ENCODE results near the gene ZNF710. TPM values are rescaled to one million over a fixed set of nuclear protein-coding genes. Genes with fewer than 3 reads are reported as not detected.

Gene ZNF710
- total RNA-seq, 1 donor from 2014 or later: 34.7 TPM

DNA sequence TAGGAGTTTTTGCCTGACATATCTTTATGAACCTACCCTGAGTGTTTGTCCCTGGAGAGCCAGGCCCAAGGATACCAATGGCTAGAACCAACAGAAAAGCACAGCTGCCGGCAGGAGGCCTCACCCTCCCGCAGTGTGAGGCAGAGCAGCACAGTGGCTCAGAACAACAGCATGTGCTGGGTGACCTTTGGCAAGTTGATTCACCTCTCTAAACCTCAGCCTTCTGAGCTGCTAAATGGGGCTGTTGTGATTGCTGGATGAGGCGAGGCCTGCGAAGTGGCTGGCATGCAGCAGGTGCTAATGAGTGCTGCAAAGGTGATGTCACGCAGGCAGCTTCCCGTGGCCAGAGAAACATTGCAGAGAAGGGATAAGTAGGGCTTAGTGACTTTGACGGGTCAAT lies 77.8 kb downstream of the ZNF710 start:
- H3K4me1 Mint-ChIP-seq (ENCODE audit: unreplicated experiment): peaks cover 12% of the 10 kb centered on the region
- TF ChIP-seq, protein P1, sequence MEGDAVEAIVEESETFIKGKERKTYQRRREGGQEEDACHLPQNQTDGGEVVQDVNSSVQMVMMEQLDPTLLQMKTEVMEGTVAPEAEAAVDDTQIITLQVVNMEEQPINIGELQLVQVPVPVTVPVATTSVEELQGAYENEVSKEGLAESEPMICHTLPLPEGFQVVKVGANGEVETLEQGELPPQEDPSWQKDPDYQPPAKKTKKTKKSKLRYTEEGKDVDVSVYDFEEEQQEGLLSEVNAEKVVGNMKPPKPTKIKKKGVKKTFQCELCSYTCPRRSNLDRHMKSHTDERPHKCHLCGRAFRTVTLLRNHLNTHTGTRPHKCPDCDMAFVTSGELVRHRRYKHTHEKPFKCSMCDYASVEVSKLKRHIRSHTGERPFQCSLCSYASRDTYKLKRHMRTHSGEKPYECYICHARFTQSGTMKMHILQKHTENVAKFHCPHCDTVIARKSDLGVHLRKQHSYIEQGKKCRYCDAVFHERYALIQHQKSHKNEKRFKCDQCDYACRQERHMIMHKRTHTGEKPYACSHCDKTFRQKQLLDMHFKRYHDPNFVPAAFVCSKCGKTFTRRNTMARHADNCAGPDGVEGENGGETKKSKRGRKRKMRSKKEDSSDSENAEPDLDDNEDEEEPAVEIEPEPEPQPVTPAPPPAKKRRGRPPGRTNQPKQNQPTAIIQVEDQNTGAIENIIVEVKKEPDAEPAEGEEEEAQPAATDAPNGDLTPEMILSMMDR (conservative IDR thresholded peaks at IDR 0.05): no peak
- H3K36me3 Mint-ChIP-seq: peaks cover 7% of the 10 kb centered on the region
- peak overlapping the region; percentile 51 for H3K27ac Mint-ChIP-seq
- H3K9me3 Mint-ChIP-seq: no peaks in the 10 kb centered on the region
- no peaks in the 10 kb centered on the region for H3K27me3 Mint-ChIP-seq
- no peak overlapping the region for H3K4me3 Mint-ChIP-seq
- DNase-seq (ENCODE audit: extremely low spot score, unreplicated experiment): no peak

DNA sequence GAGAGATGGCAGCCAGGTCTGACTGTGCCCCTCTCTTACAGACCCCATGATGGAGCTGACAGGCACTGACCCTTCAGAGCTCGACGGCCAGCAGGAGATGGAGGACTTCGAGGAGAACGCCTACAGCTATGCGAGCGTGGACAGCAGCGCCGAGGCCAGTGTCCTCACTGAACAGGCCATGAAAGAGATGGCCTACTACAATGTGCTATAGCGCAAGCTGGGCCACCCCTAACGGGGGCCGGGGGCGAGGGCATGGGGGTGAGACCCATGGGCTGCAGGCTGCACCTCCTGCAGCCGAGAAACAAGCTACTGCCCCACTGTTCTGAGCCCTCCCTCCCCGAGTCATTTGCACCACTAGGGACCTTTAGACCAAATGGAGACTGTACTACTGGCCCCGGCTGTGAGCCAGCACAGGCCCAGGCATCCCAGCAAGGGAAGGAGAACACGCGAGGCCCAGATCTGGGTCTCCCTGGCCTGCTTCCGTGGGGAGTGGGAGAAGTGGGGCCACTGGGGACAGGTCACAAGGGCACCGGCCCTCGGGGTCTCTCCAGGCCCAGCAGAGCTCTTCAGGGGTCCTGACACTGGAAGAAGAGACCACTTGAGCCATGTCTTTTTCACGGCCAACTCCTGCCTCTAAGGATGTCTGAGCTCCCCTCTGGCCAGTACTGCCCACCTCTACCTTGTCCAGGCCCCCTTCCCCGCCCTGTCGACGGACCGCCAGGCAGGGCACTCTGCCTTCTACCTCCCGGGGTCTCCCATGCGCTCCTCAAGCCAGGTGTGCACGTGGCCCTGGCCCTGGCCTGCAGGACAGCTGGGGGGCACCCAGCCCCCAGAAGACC lies 78.7 kb downstream of the ZNF710 start:
- Mint-ChIP-seq H3K9me3 (no peaks in the 10 kb centered on the region), H3K4me3 (no peak overlapping the region), H3K36me3 (peaks cover 3% of the 10 kb centered on the region), H3K27ac (no peak overlapping the region), H3K4me1 (ENCODE audit: unreplicated experiment) (peaks cover 7% of the 10 kb centered on the region), H3K27me3 (no peaks in the 10 kb centered on the region)
- no peak for DNase-seq (ENCODE audit: extremely low spot score, unreplicated experiment)
- TF ChIP-seq, protein P1 (conservative IDR thresholded peaks at IDR 0.05): no peak

DNA sequence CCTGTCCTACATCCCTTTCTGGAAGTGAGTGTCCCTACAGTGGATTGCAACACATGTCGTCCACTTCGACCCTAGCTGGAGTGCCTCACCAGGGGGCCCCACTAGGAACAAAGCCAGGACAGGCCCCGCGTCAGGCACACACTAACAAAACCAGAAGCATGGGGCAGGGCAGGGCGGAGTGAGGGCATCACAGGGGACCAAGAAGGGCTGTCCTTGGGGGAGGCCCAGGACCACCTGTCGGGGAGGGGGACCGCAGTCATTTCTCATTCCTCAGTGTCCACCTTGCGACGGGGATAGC lies 79.3 kb downstream of the ZNF710 start:
- H3K27ac Mint-ChIP-seq: no peak overlapping the region
- no peak overlapping the region for H3K4me3 Mint-ChIP-seq
- H3K9me3 Mint-ChIP-seq: no peaks in the 10 kb centered on the region
- peaks cover 3% of the 10 kb centered on the region for H3K36me3 Mint-ChIP-seq
- TF ChIP-seq, protein P1 (conservative IDR thresholded peaks at IDR 0.05): no peak
- H3K4me1 Mint-ChIP-seq (ENCODE audit: unreplicated experiment): peaks cover 7% of the 10 kb centered on the region
- no peaks in the 10 kb centered on the region for H3K27me3 Mint-ChIP-seq
- no peak for DNase-seq (ENCODE audit: extremely low spot score, unreplicated experiment)

DNA sequence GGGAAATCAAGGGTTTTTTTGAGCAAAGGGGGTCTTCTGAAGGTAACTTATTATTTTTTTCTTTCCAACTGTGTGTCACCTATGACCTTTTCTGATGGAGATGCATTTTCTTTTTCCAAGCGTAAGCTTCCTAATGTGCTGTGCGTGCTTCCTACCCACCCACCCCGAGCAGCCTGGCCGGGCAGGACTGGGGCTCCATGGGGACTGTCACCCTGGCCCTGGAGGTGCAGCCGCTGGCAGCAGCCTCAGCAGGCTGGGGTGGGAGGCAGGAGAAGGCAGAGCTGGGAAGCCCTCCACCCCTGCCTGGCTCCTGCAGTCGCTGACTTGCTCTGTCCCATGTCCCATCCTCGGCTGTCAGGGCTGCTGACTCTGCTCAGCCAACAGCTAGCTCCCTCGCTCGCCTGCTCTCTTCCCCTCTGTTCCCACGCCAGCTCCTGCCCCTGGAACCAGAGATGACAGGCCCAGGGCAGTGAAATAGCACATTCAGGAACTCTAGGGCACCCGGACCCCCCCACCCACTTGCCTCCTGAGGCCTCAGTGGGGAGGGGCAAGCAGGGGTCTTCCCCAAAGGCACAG lies 79.8 kb downstream of the ZNF710 start:
- H3K36me3 Mint-ChIP-seq: peaks cover 5% of the 10 kb centered on the region
- TF ChIP-seq, protein P1 (conservative IDR thresholded peaks at IDR 0.05): no peak
- H3K27me3 Mint-ChIP-seq: no peaks in the 10 kb centered on the region
- no peaks in the 10 kb centered on the region for H3K9me3 Mint-ChIP-seq
- H3K27ac Mint-ChIP-seq: no peak overlapping the region
- no peak for DNase-seq (ENCODE audit: extremely low spot score, unreplicated experiment)
- H3K4me1 Mint-ChIP-seq (ENCODE audit: unreplicated experiment): peaks cover 3% of the 10 kb centered on the region
- no peak overlapping the region for H3K4me3 Mint-ChIP-seq

DNA sequence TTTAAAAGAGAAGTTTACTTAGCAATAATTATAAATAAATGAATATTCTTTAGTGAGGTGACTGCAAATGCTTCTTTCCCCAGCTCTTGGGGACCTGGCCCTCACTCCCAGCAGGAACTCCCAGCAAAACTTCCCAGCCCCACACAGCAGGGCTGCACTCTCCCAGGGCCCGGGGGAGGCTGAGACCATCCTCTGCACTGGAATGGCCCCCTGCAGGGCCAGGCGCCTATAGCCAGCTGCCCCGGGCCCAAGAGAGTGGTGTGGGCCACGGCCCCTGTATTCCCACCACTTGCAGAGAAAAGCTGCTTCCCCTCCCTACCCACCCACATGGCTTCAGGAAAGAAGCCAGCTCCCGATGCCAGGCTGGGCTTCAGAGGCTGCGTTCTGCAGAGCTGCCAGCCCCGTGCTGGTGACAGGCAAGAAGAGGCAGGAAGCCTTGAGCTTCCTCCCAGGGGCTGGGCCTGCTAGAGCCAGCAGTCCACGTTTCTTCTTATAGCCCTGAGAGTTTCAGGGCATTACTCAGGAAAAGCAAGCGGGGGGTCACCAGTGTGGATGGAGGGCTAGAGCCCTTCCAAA lies 81.1 kb downstream of the ZNF710 start:
- H3K27me3 Mint-ChIP-seq: no peaks in the 10 kb centered on the region
- H3K27ac Mint-ChIP-seq: peak overlapping the region; percentile 34
- no peak overlapping the region for H3K4me3 Mint-ChIP-seq
- DNase-seq (ENCODE audit: extremely low spot score, unreplicated experiment): no peak
- peaks cover 4% of the 10 kb centered on the region for H3K4me1 Mint-ChIP-seq (ENCODE audit: unreplicated experiment)
- TF ChIP-seq, protein P1 (conservative IDR thresholded peaks at IDR 0.05): no peak
- H3K36me3 Mint-ChIP-seq: peaks cover 16% of the 10 kb centered on the region
- no peaks in the 10 kb centered on the region for H3K9me3 Mint-ChIP-seq
